GM23248 (cell line): ENCODE results near the gene PNLIPRP1.

Experiments used
- EZH2 ChIP-seq: fragments of 200-600 bp; sonication (generic); IDR thresholded peaks from 2 replicates; pipeline ENCODE4 v1.6.1; 2018; ENCODE audit warnings: antibody characterized with exemption, mild to moderate bottlenecking; ENCODE audit not compliant: insufficient read depth, poor library complexity, severe bottlenecking
- EZH2phosphoT487 ChIP-seq: fragments of 200-600 bp; sonication (generic); IDR thresholded peaks from 2 replicates; pipeline ENCODE4 v1.6.1; 2018; ENCODE audit warnings: antibody characterized with exemption, moderate library complexity, mild to moderate bottlenecking, low read depth; ENCODE audit not compliant: insufficient read depth

DNA sequence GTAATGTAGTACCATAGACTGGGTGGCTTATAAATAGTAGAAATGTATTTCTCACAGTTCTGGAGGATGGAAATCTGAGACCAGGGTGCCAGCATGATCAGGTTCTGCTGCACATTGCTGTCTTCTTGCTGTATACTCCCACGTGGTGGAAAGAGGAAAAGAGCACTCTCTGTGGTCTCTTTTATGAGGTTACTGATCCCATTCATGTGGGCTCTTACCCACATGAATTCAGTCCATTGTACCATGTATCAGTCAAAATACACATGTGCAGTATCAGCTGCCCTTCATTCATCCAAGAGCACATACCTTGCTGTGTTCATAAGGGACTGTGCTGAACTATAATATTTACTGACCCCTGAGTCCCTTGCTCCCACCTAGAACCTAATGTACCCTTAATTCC is 47.1 kb downstream of the PNLIPRP1 start:
- TF ChIP-seq EZH2phosphoT487 (no peak), EZH2 (no peak)
